ENCODE data around the gene EXT2. TPM values are rescaled to one million over a fixed set of nuclear protein-coding genes. Genes with fewer than 3 reads are reported as not detected.

Gene EXT2
- total and polyA plus RNA-seq, 2 donors = 19.3 to 20.2 TPM

DNA sequence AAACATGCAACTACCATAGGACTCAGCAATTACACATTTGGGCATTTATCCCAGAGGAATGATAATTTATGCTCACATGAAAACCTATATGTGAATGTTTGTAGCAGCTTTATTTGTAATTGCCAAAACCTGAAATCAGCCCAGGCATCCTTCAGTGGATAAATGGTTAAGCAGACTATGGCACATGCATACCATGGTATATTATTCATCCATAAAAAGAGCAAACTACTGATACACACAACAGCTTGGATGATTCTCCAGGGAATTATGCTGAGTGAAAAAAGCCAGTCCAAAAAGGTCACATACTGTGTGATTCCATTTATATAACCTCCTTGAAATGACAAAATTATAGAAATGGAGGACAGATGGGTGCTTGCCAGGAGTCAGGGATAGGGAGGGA lies 127.8 kb downstream of the EXT2 start:
- peaks cover 0 to 8% of the 10 kb centered on the region in 2 donors for H3K36me3 ChIP-seq (ENCODE audit: control insufficient read depth in 2 of 2, insufficient read depth in 2 of 2, low read length in 1 of 2)
- H3K4me3 ChIP-seq (ENCODE audit: low read length in 2 of 2) = no peak overlapping the region
- no peaks in the 10 kb centered on the region for H3K9me3 ChIP-seq (ENCODE audit: control insufficient read depth in 2 of 2, insufficient read depth in 1 of 2, low read length in 1 of 2)
- no peaks in the 10 kb centered on the region for H3K27me3 ChIP-seq (ENCODE audit: control insufficient read depth in 2 of 2, insufficient read depth in 1 of 2, low read length in 1 of 2)
- H3K4me1 ChIP-seq (ENCODE audit: control insufficient read depth in 2 of 2, insufficient read depth in 2 of 2, low read length in 2 of 2) = peaks cover 0 to 5% of the 10 kb centered on the region in 2 donors
- no peak for DNase-seq (ENCODE audit: low read depth in 6 of 9, low spot score in 9 of 9)
- no peak overlapping the region for H3K27ac ChIP-seq (ENCODE audit: low read depth in 1 of 2, low read length in 1 of 2)

DNA sequence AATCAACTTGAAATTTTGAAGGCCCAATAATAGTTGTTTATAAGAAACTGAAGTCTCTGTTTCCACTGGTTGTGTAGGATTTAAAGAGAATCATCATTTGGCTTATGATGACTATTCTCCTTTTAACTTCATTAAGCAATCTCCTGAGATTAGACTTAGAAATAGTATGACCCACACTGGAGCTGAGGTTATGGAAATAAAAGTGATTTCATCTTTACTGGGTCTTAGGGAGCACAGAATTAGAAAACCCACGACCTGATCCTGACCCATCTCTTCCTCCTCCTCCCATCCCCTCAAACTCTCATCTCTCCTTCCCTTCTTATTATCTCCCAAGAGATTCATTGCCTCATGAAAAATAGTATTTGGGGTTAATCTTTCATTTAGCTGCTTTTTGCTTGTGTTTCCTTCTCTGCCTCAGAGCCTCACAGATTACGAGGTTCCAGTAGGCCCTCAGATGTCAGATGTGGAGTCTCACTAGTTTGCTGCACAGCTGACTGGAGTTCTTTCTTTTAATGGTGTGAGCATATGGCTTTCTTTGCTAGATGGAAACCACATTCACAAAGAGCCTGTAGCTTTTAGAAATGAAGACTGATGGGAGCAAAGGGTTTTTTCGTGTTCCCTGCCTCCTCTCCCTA lies 129.5 kb downstream of the EXT2 start:
- H3K27me3 ChIP-seq (ENCODE audit: control insufficient read depth in 2 of 2, insufficient read depth in 1 of 2, low read length in 1 of 2) = no peaks in the 10 kb centered on the region
- H3K27ac ChIP-seq (ENCODE audit: low read depth in 1 of 2, low read length in 1 of 2) = no peak overlapping the region
- no peak for DNase-seq (ENCODE audit: low read depth in 6 of 9, low spot score in 9 of 9)
- peaks cover 0 to under 1% of the 10 kb centered on the region in 2 donors for H3K36me3 ChIP-seq (ENCODE audit: control insufficient read depth in 2 of 2, insufficient read depth in 2 of 2, low read length in 1 of 2)
- H3K4me3 ChIP-seq (ENCODE audit: low read length in 2 of 2) = no peak overlapping the region
- peaks cover 0 to 5% of the 10 kb centered on the region in 2 donors for H3K4me1 ChIP-seq (ENCODE audit: control insufficient read depth in 2 of 2, insufficient read depth in 2 of 2, low read length in 2 of 2)
- no peaks in the 10 kb centered on the region for H3K9me3 ChIP-seq (ENCODE audit: control insufficient read depth in 2 of 2, insufficient read depth in 1 of 2, low read length in 1 of 2)
- WGBS = 86% methylated on average over 3 of the region's 3 CpGs

DNA sequence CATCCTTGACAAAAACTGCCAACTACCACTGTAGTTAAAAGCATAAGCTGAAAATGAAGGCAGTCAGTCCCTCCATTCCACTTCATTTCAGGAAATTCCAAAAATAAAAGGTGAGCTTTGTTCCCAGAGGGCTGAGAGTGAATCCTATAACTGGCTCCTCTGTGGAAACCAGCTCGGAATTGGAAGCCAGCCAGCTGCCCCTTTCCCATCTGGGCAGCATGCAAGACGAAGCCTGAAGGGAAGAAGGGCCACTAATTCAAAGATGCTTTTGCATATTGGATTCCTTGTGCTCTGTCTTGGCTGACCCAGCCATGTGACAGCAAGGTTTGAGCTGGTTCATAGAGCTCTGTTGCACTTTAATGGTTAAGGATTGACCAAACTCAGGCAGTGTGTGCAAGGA lies 131.0 kb downstream of the EXT2 start:
- Histone ChIP-seq H3K4me3 (ENCODE audit: low read length in 2 of 2) (no peak overlapping the region), H3K27ac (ENCODE audit: low read depth in 1 of 2, low read length in 1 of 2) (no peak overlapping the region), H3K4me1 (ENCODE audit: control insufficient read depth in 2 of 2, insufficient read depth in 2 of 2, low read length in 2 of 2) (peaks cover 0 to 5% of the 10 kb centered on the region in 2 donors), H3K36me3 (ENCODE audit: control insufficient read depth in 2 of 2, insufficient read depth in 2 of 2, low read length in 1 of 2) (no peaks in the 10 kb centered on the region), H3K27me3 (ENCODE audit: control insufficient read depth in 2 of 2, insufficient read depth in 1 of 2, low read length in 1 of 2) (no peaks in the 10 kb centered on the region), H3K9me3 (ENCODE audit: control insufficient read depth in 2 of 2, insufficient read depth in 1 of 2, low read length in 1 of 2) (no peaks in the 10 kb centered on the region)
- WGBS = 97% methylated on average over 2 of the region's 2 CpGs
- no peak for DNase-seq (ENCODE audit: low read depth in 6 of 9, low spot score in 9 of 9)

DNA sequence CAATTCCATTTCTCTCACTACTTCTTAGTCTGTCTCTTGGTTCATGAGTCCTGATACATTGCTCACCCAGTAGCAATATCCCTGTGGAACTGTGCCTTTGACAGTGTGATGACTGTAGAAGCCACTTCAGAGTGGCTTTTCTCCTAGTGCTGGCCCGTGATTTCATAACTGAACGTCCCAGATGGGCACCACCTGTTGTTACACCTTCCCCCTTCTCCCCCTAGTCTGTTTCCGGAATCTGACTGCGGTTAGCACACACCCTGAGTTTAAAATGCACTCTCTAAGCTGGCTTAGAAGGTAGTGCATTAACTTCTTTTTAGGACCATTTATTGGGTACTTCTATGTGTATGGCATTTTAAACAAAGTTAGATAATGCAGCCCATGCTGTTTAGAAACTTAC lies 131.5 kb downstream of the EXT2 start:
- H3K27ac ChIP-seq (ENCODE audit: low read depth in 1 of 2, low read length in 1 of 2) = no peak overlapping the region
- H3K4me1 ChIP-seq (ENCODE audit: control insufficient read depth in 2 of 2, insufficient read depth in 2 of 2, low read length in 2 of 2) = peaks cover 0 to 5% of the 10 kb centered on the region in 2 donors
- H3K27me3 ChIP-seq (ENCODE audit: control insufficient read depth in 2 of 2, insufficient read depth in 1 of 2, low read length in 1 of 2) = no peaks in the 10 kb centered on the region
- no peak overlapping the region for H3K4me3 ChIP-seq (ENCODE audit: low read length in 2 of 2)
- H3K36me3 ChIP-seq (ENCODE audit: control insufficient read depth in 2 of 2, insufficient read depth in 2 of 2, low read length in 1 of 2) = no peaks in the 10 kb centered on the region
- peak in 3 of 9 donors; percentile 4 to 26 (median 6) for DNase-seq (ENCODE audit: low read depth in 6 of 9, low spot score in 9 of 9)
- no peaks in the 10 kb centered on the region for H3K9me3 ChIP-seq (ENCODE audit: control insufficient read depth in 2 of 2, insufficient read depth in 1 of 2, low read length in 1 of 2)
- 8% methylated on average over 4 of the region's 4 CpGs for WGBS

DNA sequence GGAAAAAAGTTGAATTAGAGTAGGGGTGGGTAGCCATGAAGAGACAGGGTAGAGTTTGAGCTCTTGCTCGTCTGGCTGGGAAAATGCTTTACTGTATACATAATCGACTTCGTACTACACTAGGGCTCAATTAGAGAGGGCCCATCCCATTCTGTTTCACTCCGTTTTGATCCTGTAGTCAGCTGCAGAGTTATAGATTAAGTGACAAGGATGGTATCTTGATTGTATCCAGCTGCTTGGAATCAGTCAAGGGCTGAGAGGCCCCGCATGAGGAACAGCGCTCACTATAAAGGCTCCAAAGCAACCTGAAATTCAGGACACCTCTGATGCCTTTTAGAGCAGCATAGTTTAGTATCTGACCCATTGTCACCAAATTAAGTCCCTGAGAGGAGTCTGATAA lies 132.9 kb downstream of the EXT2 start:
- Histone ChIP-seq H3K27me3 (ENCODE audit: control insufficient read depth in 2 of 2, insufficient read depth in 1 of 2, low read length in 1 of 2) (no peaks in the 10 kb centered on the region), H3K27ac (ENCODE audit: low read depth in 1 of 2, low read length in 1 of 2) (no peak overlapping the region), H3K9me3 (ENCODE audit: control insufficient read depth in 2 of 2, insufficient read depth in 1 of 2, low read length in 1 of 2) (no peaks in the 10 kb centered on the region), H3K4me3 (ENCODE audit: low read length in 2 of 2) (no peak overlapping the region), H3K36me3 (ENCODE audit: control insufficient read depth in 2 of 2, insufficient read depth in 2 of 2, low read length in 1 of 2) (no peaks in the 10 kb centered on the region), H3K4me1 (ENCODE audit: control insufficient read depth in 2 of 2, insufficient read depth in 2 of 2, low read length in 2 of 2) (peaks cover 0 to 5% of the 10 kb centered on the region in 2 donors)
- no peak for DNase-seq (ENCODE audit: low read depth in 6 of 9, low spot score in 9 of 9)
- 97% methylated on average over 6 of the region's 6 CpGs for WGBS

DNA sequence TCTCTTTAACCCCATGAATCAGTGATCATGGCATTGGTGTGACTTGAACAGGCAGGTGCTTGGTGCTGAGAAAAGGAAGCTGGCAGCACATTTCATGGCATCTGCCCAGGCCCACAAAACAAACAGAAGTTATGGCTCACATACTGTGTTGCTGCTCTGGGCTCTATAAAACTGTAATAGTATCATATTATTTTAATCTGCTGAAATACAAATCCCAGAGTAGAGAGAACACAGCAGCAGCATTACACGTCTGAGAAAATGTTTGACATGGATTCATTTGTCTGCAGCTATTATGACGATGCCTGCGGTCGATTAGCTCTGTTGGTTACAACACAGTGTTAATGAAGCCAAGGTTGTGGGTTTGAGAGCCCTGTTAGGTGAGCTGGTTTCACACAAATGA lies 133.6 kb downstream of the EXT2 start:
- 95% methylated on average over 4 of the region's 4 CpGs for WGBS
- no peaks in the 10 kb centered on the region for H3K36me3 ChIP-seq (ENCODE audit: control insufficient read depth in 2 of 2, insufficient read depth in 2 of 2, low read length in 1 of 2)
- no peak overlapping the region for H3K4me3 ChIP-seq (ENCODE audit: low read length in 2 of 2)
- H3K4me1 ChIP-seq (ENCODE audit: control insufficient read depth in 2 of 2, insufficient read depth in 2 of 2, low read length in 2 of 2) = peaks cover 0 to 5% of the 10 kb centered on the region in 2 donors
- no peak overlapping the region for H3K27ac ChIP-seq (ENCODE audit: low read depth in 1 of 2, low read length in 1 of 2)
- DNase-seq (ENCODE audit: low read depth in 6 of 9, low spot score in 9 of 9) = no peak
- no peaks in the 10 kb centered on the region for H3K9me3 ChIP-seq (ENCODE audit: control insufficient read depth in 2 of 2, insufficient read depth in 1 of 2, low read length in 1 of 2)
- H3K27me3 ChIP-seq (ENCODE audit: control insufficient read depth in 2 of 2, insufficient read depth in 1 of 2, low read length in 1 of 2) = no peaks in the 10 kb centered on the region

DNA sequence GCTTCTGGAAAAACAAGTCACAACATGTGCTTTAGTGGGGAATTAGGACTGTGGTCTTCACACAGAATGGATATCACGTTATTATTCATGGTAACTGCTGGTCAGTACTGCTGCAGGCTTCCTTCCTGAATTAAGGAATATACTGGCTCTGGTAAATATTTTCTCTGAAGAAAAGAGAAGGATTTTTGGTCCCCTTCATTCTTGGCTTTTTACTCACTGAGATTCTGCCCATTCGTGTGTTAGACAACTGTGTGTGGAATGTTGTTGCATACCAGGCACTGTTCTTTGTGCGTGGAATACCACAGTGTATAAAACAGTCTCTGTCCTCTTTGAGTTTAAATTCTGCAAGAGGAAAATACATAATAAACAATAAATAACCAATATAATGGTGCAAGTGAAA lies 134.1 kb downstream of the EXT2 start:
- no peaks in the 10 kb centered on the region for H3K9me3 ChIP-seq (ENCODE audit: control insufficient read depth in 2 of 2, insufficient read depth in 1 of 2, low read length in 1 of 2)
- no peak overlapping the region for H3K27ac ChIP-seq (ENCODE audit: low read depth in 1 of 2, low read length in 1 of 2)
- DNase-seq (ENCODE audit: low read depth in 6 of 9, low spot score in 9 of 9) = no peak
- H3K36me3 ChIP-seq (ENCODE audit: control insufficient read depth in 2 of 2, insufficient read depth in 2 of 2, low read length in 1 of 2) = no peaks in the 10 kb centered on the region
- no peak overlapping the region for H3K4me3 ChIP-seq (ENCODE audit: low read length in 2 of 2)
- no peaks in the 10 kb centered on the region for H3K27me3 ChIP-seq (ENCODE audit: control insufficient read depth in 2 of 2, insufficient read depth in 1 of 2, low read length in 1 of 2)
- peaks cover 0 to 5% of the 10 kb centered on the region in 2 donors for H3K4me1 ChIP-seq (ENCODE audit: control insufficient read depth in 2 of 2, insufficient read depth in 2 of 2, low read length in 2 of 2)
- WGBS = 97% methylated on average over 3 of the region's 3 CpGs

DNA sequence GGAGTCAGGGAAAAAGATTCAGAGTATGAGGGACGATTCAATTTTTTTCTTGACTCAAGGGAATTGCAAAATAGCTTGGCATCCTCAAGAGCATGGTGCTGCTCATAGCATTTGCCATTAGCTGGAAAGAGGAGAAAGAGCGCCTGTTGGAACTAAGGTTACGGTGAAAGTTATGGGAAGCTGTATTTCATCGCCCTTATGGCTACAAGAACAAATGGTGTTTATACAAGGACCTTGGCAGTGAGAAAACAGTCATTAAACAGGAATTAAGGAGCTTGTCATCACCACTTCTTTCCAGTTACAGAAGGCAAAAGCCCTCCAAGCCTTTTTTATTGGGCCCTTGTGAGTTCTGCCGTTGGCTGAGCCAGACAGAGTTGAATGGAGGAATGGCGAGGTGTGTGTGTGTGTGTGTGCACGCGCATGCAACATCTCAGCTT lies 140.3 kb downstream of the EXT2 start:
- H3K4me3 ChIP-seq (ENCODE audit: low read length in 2 of 2) = no peak overlapping the region
- no peaks in the 10 kb centered on the region for H3K27me3 ChIP-seq (ENCODE audit: control insufficient read depth in 2 of 2, insufficient read depth in 1 of 2, low read length in 1 of 2)
- no peak for DNase-seq (ENCODE audit: low read depth in 6 of 9, low spot score in 9 of 9)
- no peaks in the 10 kb centered on the region for H3K4me1 ChIP-seq (ENCODE audit: control insufficient read depth in 2 of 2, insufficient read depth in 2 of 2, low read length in 2 of 2)
- 99% methylated on average over 8 of the region's 8 CpGs for WGBS
- H3K27ac ChIP-seq (ENCODE audit: low read depth in 1 of 2, low read length in 1 of 2) = no peak overlapping the region
- H3K36me3 ChIP-seq (ENCODE audit: control insufficient read depth in 2 of 2, insufficient read depth in 2 of 2, low read length in 1 of 2) = peaks cover 3 to 8% of the 10 kb centered on the region in 2 donors
- no peaks in the 10 kb centered on the region for H3K9me3 ChIP-seq (ENCODE audit: control insufficient read depth in 2 of 2, insufficient read depth in 1 of 2, low read length in 1 of 2)

DNA sequence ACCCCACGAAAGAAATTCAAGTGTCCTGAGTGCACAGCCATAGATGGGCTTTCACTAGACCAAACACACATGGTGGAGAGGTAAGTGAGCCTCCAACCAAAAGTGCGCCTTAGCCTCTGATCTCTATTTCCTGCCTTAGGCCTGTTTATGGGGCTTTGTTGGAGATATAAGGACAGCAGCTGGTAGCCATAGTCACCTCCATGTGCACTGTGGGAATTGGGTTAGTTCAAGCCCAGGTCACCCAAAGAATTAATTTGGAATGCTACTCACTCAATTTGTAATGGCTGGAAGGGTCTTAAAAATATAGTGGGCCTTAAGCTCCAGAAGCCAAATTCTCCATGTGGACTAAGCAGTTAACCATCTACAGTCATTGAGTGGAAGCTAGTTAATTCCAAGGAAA lies 140.8 kb downstream of the EXT2 start:
- no peak for DNase-seq (ENCODE audit: low read depth in 6 of 9, low spot score in 9 of 9)
- Histone ChIP-seq H3K36me3 (ENCODE audit: control insufficient read depth in 2 of 2, insufficient read depth in 2 of 2, low read length in 1 of 2) (peaks cover 3 to 8% of the 10 kb centered on the region in 2 donors), H3K4me3 (ENCODE audit: low read length in 2 of 2) (no peak overlapping the region), H3K9me3 (ENCODE audit: control insufficient read depth in 2 of 2, insufficient read depth in 1 of 2, low read length in 1 of 2) (no peaks in the 10 kb centered on the region), H3K27ac (ENCODE audit: low read depth in 1 of 2, low read length in 1 of 2) (no peak overlapping the region), H3K27me3 (ENCODE audit: control insufficient read depth in 2 of 2, insufficient read depth in 1 of 2, low read length in 1 of 2) (no peaks in the 10 kb centered on the region), H3K4me1 (ENCODE audit: control insufficient read depth in 2 of 2, insufficient read depth in 2 of 2, low read length in 2 of 2) (no peaks in the 10 kb centered on the region)
- WGBS = 98% methylated on average over 2 of the region's 2 CpGs

Measured in thymus (tissue), 11 donors.